Retinal pigment epithelial cell (primary cell): ENCODE measurements around the gene FNDC10.
A peak's percentile ranks its signal among the peaks of the same experiment; 100 is the strongest.

ENCODE experiments used
- DNase-seq: peaks from one replicate; pipeline ENCODE4 v3.0.0-alpha.2; 2010; ENCODE audit warnings: low read depth
- H3K4me3 ChIP-seq: 2 replicates; pipeline ENCODE4 v1.5.1; 2011; ENCODE audit warnings: mild to moderate bottlenecking, low read length, control low read depth, moderate library complexity
- CTCF ChIP-seq: conservative IDR thresholded peaks from 2 replicates; pipeline ENCODE4 v1.5.1; 2011; ENCODE audit warnings: low read depth, low read length, control low read depth, inconsistent platforms

FNDC10 gene

GRCh38 chr1:1550591-1551432 is 49.1 kb downstream of the FNDC10 start:
- H3K4me3 ChIP-seq: no peak overlapping the region
- no peak for DNase-seq
- TF ChIP-seq CTCF: peak; percentile 56

GRCh38 chr1:1550087-1550486 is 49.8 kb downstream of the FNDC10 start:
- no peak overlapping the region for H3K4me3 ChIP-seq
- TF ChIP-seq CTCF: no peak
- no peak for DNase-seq

- no peak for TF ChIP-seq CTCF
- DNase-seq: no peak
- H3K4me3 ChIP-seq: no peak overlapping the region
These were observed 51.3 kb downstream of the FNDC10 start for GRCh38 chr1:1548591-1548990.
